ENCODE measurements around the gene PPM1J. TPM values are rescaled to one million over a fixed set of nuclear protein-coding genes. Genes with fewer than 3 reads are reported as not detected.

The PPM1J gene
- total and polyA plus RNA-seq, 2 donors from 2014 or later: 2.0 to 3.4 TPM

DNA sequence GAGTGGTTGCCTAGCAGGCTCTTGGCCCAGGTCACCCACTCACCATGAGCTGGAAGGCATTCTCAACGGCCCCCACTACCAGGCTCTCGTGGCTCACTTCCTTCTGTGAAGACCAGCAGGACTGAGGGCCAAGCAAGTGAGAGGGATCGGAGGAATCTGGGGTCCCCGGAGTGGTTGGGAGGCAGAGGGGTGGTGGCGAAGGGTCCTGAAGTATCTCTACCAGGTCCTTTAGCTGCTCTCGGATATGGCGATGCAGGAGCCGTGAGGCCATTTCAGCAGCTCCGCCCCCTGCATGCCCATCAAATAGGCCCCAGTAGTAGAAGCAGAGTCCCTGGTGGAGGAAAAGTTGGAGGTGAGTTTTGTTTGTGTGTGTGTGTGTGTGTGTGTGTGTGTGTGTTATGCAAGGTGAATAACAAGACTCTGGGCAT lies 2.4 kb downstream of the PPM1J start:
- intact Hi-C loops (cut with DNase I): no loop called here
- Histone ChIP-seq H3K27me3 (ENCODE audit: control insufficient read depth, insufficient read depth, low read length) (no peaks in the 10 kb centered on the region), H3K36me3 (ENCODE audit: control insufficient read depth in 2 of 3, insufficient read depth in 3 of 3, low read length in 3 of 3) (no peaks in the 10 kb centered on the region)

DNA sequence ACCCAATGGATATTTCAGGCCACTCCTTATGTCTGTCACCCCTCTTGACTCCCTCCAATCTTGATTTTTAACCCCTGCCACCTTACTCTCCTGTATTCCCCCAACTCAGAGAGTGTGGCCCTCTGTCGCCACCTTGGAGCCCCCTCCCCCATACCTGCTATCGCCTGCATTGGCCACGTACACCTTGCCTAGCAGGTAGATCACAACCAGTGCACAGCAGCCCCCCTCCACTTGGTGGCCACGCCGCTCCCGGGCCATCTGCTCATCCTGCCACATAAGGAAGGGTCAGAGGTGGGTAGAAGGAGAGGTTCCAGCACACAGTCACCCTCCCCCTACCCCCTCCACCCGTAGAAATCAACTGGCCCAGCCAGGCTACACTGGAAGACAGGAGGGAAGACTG lies 2.9 kb downstream of the PPM1J start:
- DNase-seq (peak in 2 of 5 donors; percentile 59 to 68), FAIRE-seq (no peak)
- H3K36me3 ChIP-seq (ENCODE audit: control insufficient read depth in 2 of 3, insufficient read depth in 3 of 3, low read length in 3 of 3): no peaks in the 10 kb centered on the region
- TF ChIP-seq, protein P1, sequence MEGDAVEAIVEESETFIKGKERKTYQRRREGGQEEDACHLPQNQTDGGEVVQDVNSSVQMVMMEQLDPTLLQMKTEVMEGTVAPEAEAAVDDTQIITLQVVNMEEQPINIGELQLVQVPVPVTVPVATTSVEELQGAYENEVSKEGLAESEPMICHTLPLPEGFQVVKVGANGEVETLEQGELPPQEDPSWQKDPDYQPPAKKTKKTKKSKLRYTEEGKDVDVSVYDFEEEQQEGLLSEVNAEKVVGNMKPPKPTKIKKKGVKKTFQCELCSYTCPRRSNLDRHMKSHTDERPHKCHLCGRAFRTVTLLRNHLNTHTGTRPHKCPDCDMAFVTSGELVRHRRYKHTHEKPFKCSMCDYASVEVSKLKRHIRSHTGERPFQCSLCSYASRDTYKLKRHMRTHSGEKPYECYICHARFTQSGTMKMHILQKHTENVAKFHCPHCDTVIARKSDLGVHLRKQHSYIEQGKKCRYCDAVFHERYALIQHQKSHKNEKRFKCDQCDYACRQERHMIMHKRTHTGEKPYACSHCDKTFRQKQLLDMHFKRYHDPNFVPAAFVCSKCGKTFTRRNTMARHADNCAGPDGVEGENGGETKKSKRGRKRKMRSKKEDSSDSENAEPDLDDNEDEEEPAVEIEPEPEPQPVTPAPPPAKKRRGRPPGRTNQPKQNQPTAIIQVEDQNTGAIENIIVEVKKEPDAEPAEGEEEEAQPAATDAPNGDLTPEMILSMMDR (IDR thresholded peaks at IDR 0.05; ENCODE audit: borderline replicate concordance, extremely low read depth, insufficient read depth): no peak
- H3K4me1 ChIP-seq (ENCODE audit: control insufficient read depth in 2 of 3, insufficient read depth in 2 of 3, low read depth in 1 of 3, low read length in 3 of 3): peaks cover 0 to 25% (median 17%) of the 10 kb centered on the region in 3 donors
- H3K27ac ChIP-seq (ENCODE audit: low read depth in 2 of 2, low read length in 2 of 2): no peak overlapping the region
- intact Hi-C loops (cut with DNase I): no loop called here
- H3K4me3 ChIP-seq (ENCODE audit: low read length in 3 of 3): no peak overlapping the region
- no peaks in the 10 kb centered on the region for H3K9me3 ChIP-seq (ENCODE audit: control insufficient read depth in 2 of 3, insufficient read depth in 1 of 3, low read length in 3 of 3)
- no peaks in the 10 kb centered on the region for H3K27me3 ChIP-seq (ENCODE audit: control insufficient read depth, insufficient read depth, low read length)
- H3K9ac ChIP-seq (ENCODE audit: low read length in 3 of 3): no peak overlapping the region

More for the DNA sequence above, 2.4 kb downstream of the PPM1J start:
- Histone ChIP-seq H3K9me3 (ENCODE audit: control insufficient read depth in 2 of 3, insufficient read depth in 1 of 3, low read length in 3 of 3) (no peaks in the 10 kb centered on the region), H3K27ac (ENCODE audit: low read depth in 2 of 2, low read length in 2 of 2) (no peak overlapping the region), H3K9ac (ENCODE audit: low read length in 3 of 3) (no peak overlapping the region), H3K4me3 (ENCODE audit: low read length in 3 of 3) (no peak overlapping the region), H3K4me1 (ENCODE audit: control insufficient read depth in 2 of 3, insufficient read depth in 2 of 3, low read depth in 1 of 3, low read length in 3 of 3) (peaks cover 0 to 22% (median 15%) of the 10 kb centered on the region in 3 donors)
- TF ChIP-seq, protein P1 (IDR thresholded peaks at IDR 0.05; ENCODE audit: borderline replicate concordance, extremely low read depth, insufficient read depth): no peak
- no peak for FAIRE-seq
- DNase-seq: no peak

DNA sequence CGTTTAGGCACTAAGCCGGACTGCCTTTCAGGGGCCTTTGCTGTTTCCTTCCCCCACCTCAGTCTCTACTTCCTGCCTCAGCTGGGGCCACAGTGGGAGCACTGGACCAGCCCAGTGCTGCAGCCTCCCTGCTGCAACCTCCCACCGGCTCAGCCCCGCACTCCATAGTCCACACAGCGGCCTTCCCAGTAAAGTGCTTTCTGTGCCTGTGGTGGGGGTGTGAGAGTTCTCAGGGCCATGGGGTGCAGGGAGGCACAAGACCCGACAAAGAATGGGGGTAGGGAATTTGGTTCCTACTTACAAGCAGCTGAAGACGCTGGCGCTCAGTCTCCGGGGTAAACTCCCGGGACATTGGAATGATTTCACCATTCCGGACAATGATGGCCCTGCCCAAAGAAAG lies 3.5 kb downstream of the PPM1J start:
- H3K36me3 ChIP-seq (ENCODE audit: control insufficient read depth in 2 of 3, insufficient read depth in 3 of 3, low read length in 3 of 3): no peaks in the 10 kb centered on the region
- TF ChIP-seq, protein P1 (IDR thresholded peaks at IDR 0.05; ENCODE audit: borderline replicate concordance, extremely low read depth, insufficient read depth): no peak
- H3K4me1 ChIP-seq (ENCODE audit: control insufficient read depth in 2 of 3, insufficient read depth in 2 of 3, low read depth in 1 of 3, low read length in 3 of 3): peaks cover 0 to 25% (median 17%) of the 10 kb centered on the region in 3 donors
- FAIRE-seq: no peak
- DNase-seq: peak in 1 of 5 donors; percentile 52
- no peaks in the 10 kb centered on the region for H3K27me3 ChIP-seq (ENCODE audit: control insufficient read depth, insufficient read depth, low read length)
- H3K9ac ChIP-seq (ENCODE audit: low read length in 3 of 3): no peak overlapping the region
- H3K27ac ChIP-seq (ENCODE audit: low read depth in 2 of 2, low read length in 2 of 2): no peak overlapping the region
- H3K9me3 ChIP-seq (ENCODE audit: control insufficient read depth in 2 of 3, insufficient read depth in 1 of 3, low read length in 3 of 3): no peaks in the 10 kb centered on the region
- H3K4me3 ChIP-seq (ENCODE audit: low read length in 3 of 3): no peak overlapping the region
- intact Hi-C loops (cut with DNase I): no loop called here

DNA sequence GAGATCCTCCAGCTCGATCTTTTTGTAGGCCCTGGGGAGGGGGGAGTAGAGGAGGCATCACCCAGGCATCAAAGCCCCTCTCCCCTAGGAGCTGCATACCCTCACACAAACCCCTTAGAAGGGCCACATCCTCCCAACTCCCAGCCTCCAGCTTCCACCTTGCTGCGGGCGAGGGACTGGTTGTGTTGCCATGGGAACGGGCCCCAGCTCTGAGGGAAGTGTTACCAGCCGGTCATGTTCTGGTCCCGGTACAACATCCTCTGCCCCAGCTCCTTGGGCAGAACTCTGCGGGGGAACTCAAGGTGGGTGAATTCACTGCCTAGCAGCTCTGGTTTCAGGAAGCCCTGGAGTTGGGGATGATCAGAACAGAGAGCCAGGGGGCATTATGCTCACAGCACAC lies 4.1 kb downstream of the PPM1J start:
- TF ChIP-seq, protein P1 (IDR thresholded peaks at IDR 0.05; ENCODE audit: borderline replicate concordance, extremely low read depth, insufficient read depth): no peak
- no peak overlapping the region for H3K4me3 ChIP-seq (ENCODE audit: low read length in 3 of 3)
- FAIRE-seq (no peak), DNase-seq (peak in 1 of 5 donors; percentile 66)
- no peaks in the 10 kb centered on the region for H3K36me3 ChIP-seq (ENCODE audit: control insufficient read depth in 2 of 3, insufficient read depth in 3 of 3, low read length in 3 of 3)
- H3K9ac ChIP-seq (ENCODE audit: low read length in 3 of 3): no peak overlapping the region
- no peak overlapping the region for H3K27ac ChIP-seq (ENCODE audit: low read depth in 2 of 2, low read length in 2 of 2)
- H3K9me3 ChIP-seq (ENCODE audit: control insufficient read depth in 2 of 3, insufficient read depth in 1 of 3, low read length in 3 of 3): no peaks in the 10 kb centered on the region
- H3K27me3 ChIP-seq (ENCODE audit: control insufficient read depth, insufficient read depth, low read length): no peaks in the 10 kb centered on the region
- peaks cover 0 to 23% (median 17%) of the 10 kb centered on the region in 3 donors for H3K4me1 ChIP-seq (ENCODE audit: control insufficient read depth in 2 of 3, insufficient read depth in 2 of 3, low read depth in 1 of 3, low read length in 3 of 3)
- intact Hi-C loops (cut with DNase I): no loop called here

Measured in kidney (tissue), 14 donors.